ENCODE measurements around the gene SLC6A4. TPM values are rescaled to one million over a fixed set of nuclear protein-coding genes. Genes with fewer than 3 reads are reported as not detected.

SLC6A4 gene
- total and polyA plus RNA-seq, 4 donors: 3.5 to 12.7 (median 8.8) TPM

- ATAC-seq (ENCODE audit: insufficient read depth, low FRiP score): no peak
- Histone ChIP-seq H3K27ac (ENCODE audit: low read depth in 1 of 2, low read length in 1 of 2) (peak overlapping the region in 1 of 2 donors; percentile 53), H3K27me3 (ENCODE audit: control insufficient read depth in 3 of 3, insufficient read depth in 3 of 3, low read length in 2 of 3) (no peaks in the 10 kb centered on the region), H3K4me1 (ENCODE audit: control insufficient read depth in 5 of 5, insufficient read depth in 5 of 5, low read length in 5 of 5) (peaks cover 0 to 1% (median 0%) of the 10 kb centered on the region in 5 donors), H3K4me3 (no peak overlapping the region), H3K9me3 (ENCODE audit: control insufficient read depth in 4 of 4, insufficient read depth in 3 of 4, low read length in 3 of 4) (peaks cover 0 to 3% (median 0%) of the 10 kb centered on the region in 4 donors), H3K9ac (ENCODE audit: insufficient read depth in 1 of 2, low read length in 2 of 2) (no peak overlapping the region), H3K36me3 (ENCODE audit: control insufficient read depth in 4 of 4, insufficient read depth in 4 of 4, low read length in 4 of 4) (no peaks in the 10 kb centered on the region)
- no peak for DNase-seq
- WGBS, 2 donors: 88 to 89% methylated on average over 11 of the region's 11 CpGs
- TF ChIP-seq CTCF (IDR thresholded peaks at IDR 0.05; ENCODE audit: control extremely low read depth, extremely low read depth): no peak
These were observed 25.1 kb downstream of the SLC6A4 start for GRCh38 chr17:30210366-30210765.

GRCh38 chr17:30209930-30210329, 25.6 kb downstream of the SLC6A4 start:
- ATAC-seq (ENCODE audit: insufficient read depth, low FRiP score): no peak
- H3K4me3 ChIP-seq: no peak overlapping the region
- H3K36me3 ChIP-seq (ENCODE audit: control insufficient read depth in 4 of 4, insufficient read depth in 4 of 4, low read length in 4 of 4): no peaks in the 10 kb centered on the region
- no peaks in the 10 kb centered on the region for H3K27me3 ChIP-seq (ENCODE audit: control insufficient read depth in 3 of 3, insufficient read depth in 3 of 3, low read length in 2 of 3)
- H3K9ac ChIP-seq (ENCODE audit: insufficient read depth in 1 of 2, low read length in 2 of 2): no peak overlapping the region
- peaks cover 0 to 3% (median 0%) of the 10 kb centered on the region in 4 donors for H3K9me3 ChIP-seq (ENCODE audit: control insufficient read depth in 4 of 4, insufficient read depth in 3 of 4, low read length in 3 of 4)
- no peak overlapping the region for H3K27ac ChIP-seq (ENCODE audit: low read depth in 1 of 2, low read length in 1 of 2)
- WGBS, 2 donors: 90 to 92% methylated on average over 7 of the region's 7 CpGs
- peaks cover 0 to 1% (median 0%) of the 10 kb centered on the region in 5 donors for H3K4me1 ChIP-seq (ENCODE audit: control insufficient read depth in 5 of 5, insufficient read depth in 5 of 5, low read length in 5 of 5)
- DNase-seq: no peak
- TF ChIP-seq CTCF (IDR thresholded peaks at IDR 0.05; ENCODE audit: control extremely low read depth, extremely low read depth): no peak

- ATAC-seq (ENCODE audit: insufficient read depth, low FRiP score) (no peak), DNase-seq (no peak)
- peaks cover 0 to 4% (median 0%) of the 10 kb centered on the region in 5 donors for H3K4me1 ChIP-seq (ENCODE audit: control insufficient read depth in 5 of 5, insufficient read depth in 5 of 5, low read length in 5 of 5)
- peaks cover 0 to 3% (median 0%) of the 10 kb centered on the region in 4 donors for H3K9me3 ChIP-seq (ENCODE audit: control insufficient read depth in 4 of 4, insufficient read depth in 3 of 4, low read length in 3 of 4)
- no peak overlapping the region for H3K9ac ChIP-seq (ENCODE audit: insufficient read depth in 1 of 2, low read length in 2 of 2)
- WGBS, 2 donors: 29 to 51% methylated on average over 3 of the region's 3 CpGs
- H3K4me3 ChIP-seq: no peak overlapping the region
- H3K36me3 ChIP-seq (ENCODE audit: control insufficient read depth in 4 of 4, insufficient read depth in 4 of 4, low read length in 4 of 4): no peaks in the 10 kb centered on the region
- no peak for TF ChIP-seq CTCF (IDR thresholded peaks at IDR 0.05; ENCODE audit: control extremely low read depth, extremely low read depth)
- H3K27ac ChIP-seq (ENCODE audit: low read depth in 1 of 2, low read length in 1 of 2): peak overlapping the region in 1 of 2 donors; percentile 50
- H3K27me3 ChIP-seq (ENCODE audit: control insufficient read depth in 3 of 3, insufficient read depth in 3 of 3, low read length in 2 of 3): no peaks in the 10 kb centered on the region
These were observed 27.3 kb downstream of the SLC6A4 start for GRCh38 chr17:30208214-30208613.

GRCh38 chr17:30207655-30208054, 27.8 kb downstream of the SLC6A4 start:
- H3K4me1 ChIP-seq (ENCODE audit: control insufficient read depth in 5 of 5, insufficient read depth in 5 of 5, low read length in 5 of 5): peaks cover 0 to 4% (median 0%) of the 10 kb centered on the region in 5 donors
- H3K27me3 ChIP-seq (ENCODE audit: control insufficient read depth in 3 of 3, insufficient read depth in 3 of 3, low read length in 2 of 3): no peaks in the 10 kb centered on the region
- TF ChIP-seq CTCF (IDR thresholded peaks at IDR 0.05; ENCODE audit: control extremely low read depth, extremely low read depth): no peak
- 70 to 84% methylated on average over 9 of the region's 9 CpGs for WGBS, 2 donors
- peaks cover 0 to 3% (median 0%) of the 10 kb centered on the region in 4 donors for H3K9me3 ChIP-seq (ENCODE audit: control insufficient read depth in 4 of 4, insufficient read depth in 3 of 4, low read length in 3 of 4)
- no peaks in the 10 kb centered on the region for H3K36me3 ChIP-seq (ENCODE audit: control insufficient read depth in 4 of 4, insufficient read depth in 4 of 4, low read length in 4 of 4)
- DNase-seq (no peak), ATAC-seq (ENCODE audit: insufficient read depth, low FRiP score) (no peak)
- H3K27ac ChIP-seq (ENCODE audit: low read depth in 1 of 2, low read length in 1 of 2): peak overlapping the region in 1 of 2 donors; percentile 58
- H3K9ac ChIP-seq (ENCODE audit: insufficient read depth in 1 of 2, low read length in 2 of 2): no peak overlapping the region
- H3K4me3 ChIP-seq: no peak overlapping the region

Data from lung (tissue), 12 donors.